Stimulated activated naive B cell treated with anti-CD40 and anti-IgM and Interleukin-4, amounts not matched to agents 10 μg/mL and 1 μg/mL and 100 μg/mL, for 72 hours (primary cell): Measurements from ENCODE around the gene SNRNP25.

Experiments
- ATAC-seq, 2 donors: fragments of 150-1000 bp; cut with Tn5 transposase; replicated peaks; 2 replicates each; pipeline ENCODE4 v1.10.0; 2021; ENCODE audit warnings: moderate library complexity in 1 of 2
- DNase-seq: peaks from one replicate; pipeline ENCODE4 v3.0.0; 2021
- H3K27ac Mint-ChIP-seq: one replicate; pipeline ENCODE4 v1.8.0; 2022; ENCODE audit warnings: mild to moderate bottlenecking, mixed read lengths
- H3K27me3 Mint-ChIP-seq, 2 donors: one replicate each; pipeline ENCODE4 v1.8.0; 2022; ENCODE audit warnings: mixed read lengths in 2 of 2
- H3K36me3 Mint-ChIP-seq, 2 donors: one replicate each; pipeline ENCODE4 v1.8.0; 2022; ENCODE audit warnings: mixed read lengths in 2 of 2, mild to moderate bottlenecking in 1 of 2
- H3K4me1 Mint-ChIP-seq, 2 donors: one replicate each; pipeline ENCODE4 v1.8.0; 2022; ENCODE audit warnings: mixed read lengths in 2 of 2, mild to moderate bottlenecking in 1 of 2
- H3K4me3 Mint-ChIP-seq, 2 donors: one replicate each; pipeline ENCODE4 v1.8.0; 2022; ENCODE audit warnings: mild to moderate bottlenecking in 2 of 2, mixed read lengths in 2 of 2, moderate library complexity in 1 of 2
- H3K9me3 Mint-ChIP-seq, 2 donors: one replicate each; pipeline ENCODE4 v1.8.0; 2022; ENCODE audit warnings: mixed read lengths in 2 of 2, mild to moderate bottlenecking in 1 of 2

SNRNP25 gene

DNA sequence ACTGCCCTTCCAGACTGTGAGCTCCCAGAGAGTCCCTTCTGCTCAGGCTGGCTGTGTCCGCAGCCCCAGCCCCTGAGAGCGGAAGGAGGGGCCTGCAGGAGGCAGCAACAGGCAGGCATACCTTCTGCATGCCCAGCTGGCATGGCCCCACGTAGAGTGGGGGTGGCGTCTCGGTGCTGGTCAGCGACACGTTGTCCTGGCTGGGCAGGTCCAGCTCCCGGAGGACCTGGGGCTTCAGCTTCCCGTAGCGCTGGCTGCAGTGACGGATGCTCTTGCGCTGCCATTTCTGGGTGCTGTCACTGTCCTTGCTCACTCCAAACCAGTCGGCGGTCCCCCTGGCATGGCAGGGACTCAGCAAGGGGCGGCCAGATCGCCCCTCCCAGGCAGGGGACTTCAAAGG is 9.8 kb downstream of the SNRNP25 start:
- Mint-ChIP-seq H3K36me3 (peaks cover 4 to 5% of the 10 kb centered on the region in 2 donors), H3K9me3 (no peaks in the 10 kb centered on the region)

DNA sequence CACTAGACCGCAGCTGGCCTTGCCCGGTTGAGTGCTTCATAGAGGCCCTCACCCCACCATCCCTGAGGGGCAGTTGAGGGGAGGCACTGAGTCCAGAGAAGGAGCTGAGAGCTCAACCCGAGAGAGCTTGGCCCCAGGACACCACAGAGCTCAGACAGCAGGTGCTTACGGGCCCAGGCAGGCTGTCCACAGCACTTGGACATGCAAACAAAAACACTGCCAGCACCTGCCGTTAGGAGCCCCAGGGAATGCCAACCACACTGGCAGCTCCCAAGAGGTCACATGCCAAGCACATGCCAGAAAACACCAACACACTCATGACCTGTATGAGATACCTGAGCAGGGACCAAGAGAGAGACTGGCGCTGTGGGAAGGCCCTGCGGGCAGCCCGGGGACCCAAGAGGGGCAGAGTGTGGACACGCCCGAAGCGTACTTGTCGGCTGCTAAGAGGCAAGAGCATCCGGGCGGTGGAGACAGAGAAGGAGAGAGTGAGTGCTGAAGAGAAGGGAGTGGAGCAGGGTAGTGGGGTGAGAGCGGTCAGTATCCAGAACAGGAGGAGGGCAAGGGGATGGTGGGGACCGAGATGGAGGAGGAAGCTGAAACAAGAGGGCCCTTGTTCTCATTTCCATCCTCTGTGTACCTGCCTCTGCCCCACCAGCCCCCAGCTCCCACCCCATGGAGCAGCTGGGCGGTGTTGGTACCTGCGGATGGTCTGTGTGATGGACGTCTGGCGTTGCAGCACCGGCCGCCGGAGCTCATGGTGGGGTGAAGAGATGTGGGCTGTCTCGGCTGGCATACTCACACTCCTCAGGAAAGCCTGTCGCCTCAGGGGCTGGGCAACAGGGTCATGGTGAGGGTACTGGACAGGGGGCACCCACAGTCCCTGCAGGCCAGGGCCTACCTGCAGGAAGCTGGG is 10.6 kb downstream of the SNRNP25 start:
- DNase-seq (no peak), ATAC-seq (no peak)
- Mint-ChIP-seq H3K36me3 (no peaks in the 10 kb centered on the region), H3K27ac (peak overlapping the region; percentile 68), H3K9me3 (no peaks in the 10 kb centered on the region), H3K27me3 (peaks cover 6 to 11% of the 10 kb centered on the region in 2 donors), H3K4me3 (no peak overlapping the region), H3K4me1 (peaks cover 10 to 15% of the 10 kb centered on the region in 2 donors)

More for the DNA sequence above, 9.8 kb downstream of the SNRNP25 start:
- peaks cover 6 to 9% of the 10 kb centered on the region in 2 donors for H3K27me3 Mint-ChIP-seq
- no peak overlapping the region for H3K27ac Mint-ChIP-seq
- H3K4me1 Mint-ChIP-seq: peaks cover 10 to 19% of the 10 kb centered on the region in 2 donors
- no peak overlapping the region for H3K4me3 Mint-ChIP-seq
- no peak for ATAC-seq
- DNase-seq: no peak

DNA sequence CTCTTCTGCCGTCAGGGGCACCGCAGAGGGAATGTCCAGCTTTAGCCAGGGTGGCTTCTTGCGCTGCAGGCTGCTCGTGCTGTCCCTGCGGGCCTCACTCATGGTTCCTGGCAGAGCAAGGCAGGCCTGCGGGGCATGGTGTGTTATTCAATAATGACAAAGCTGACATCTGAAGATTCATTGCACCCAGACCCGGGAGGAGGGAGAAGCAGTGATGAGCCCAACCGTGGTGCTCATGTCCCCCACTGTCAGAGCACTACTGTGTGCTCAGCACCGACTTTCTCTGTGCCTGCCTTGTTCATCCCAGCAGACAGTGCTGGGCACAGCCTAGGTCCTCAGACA is 11.3 kb downstream of the SNRNP25 start:
- peaks cover 10 to 15% of the 10 kb centered on the region in 2 donors for H3K4me1 Mint-ChIP-seq
- no peak overlapping the region for H3K4me3 Mint-ChIP-seq

DNA sequence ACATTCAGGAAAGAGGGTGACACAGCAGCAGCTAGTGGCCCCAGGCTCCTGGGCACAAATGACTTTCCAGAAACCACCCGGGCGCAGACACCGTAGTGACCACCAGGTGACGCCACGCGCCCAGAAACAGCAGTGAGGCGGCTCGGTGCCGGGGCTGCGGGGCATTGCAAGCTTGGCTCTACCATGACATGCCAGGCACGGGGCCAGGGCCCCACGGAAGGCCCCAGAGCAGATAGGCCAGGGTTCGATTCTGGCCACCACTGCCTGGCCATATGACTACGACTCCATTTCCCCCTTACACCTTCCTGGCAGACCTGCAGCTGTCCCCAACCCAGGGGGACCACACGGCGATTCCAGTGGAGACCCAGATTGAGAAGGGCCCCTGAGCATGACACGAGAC is 12.1 kb downstream of the SNRNP25 start:
- Mint-ChIP-seq H3K4me3 (no peak overlapping the region), H3K36me3 (no peaks in the 10 kb centered on the region), H3K4me1 (peaks cover 10 to 15% of the 10 kb centered on the region in 2 donors), H3K27ac (peak overlapping the region; percentile 66), H3K9me3 (no peaks in the 10 kb centered on the region), H3K27me3 (peaks cover 16 to 24% of the 10 kb centered on the region in 2 donors)
- DNase-seq: peak; percentile 76
- ATAC-seq: peak; percentile 94 to 96

More for the DNA sequence above, 11.3 kb downstream of the SNRNP25 start:
- Mint-ChIP-seq H3K27ac (no peak overlapping the region), H3K9me3 (no peaks in the 10 kb centered on the region), H3K27me3 (peaks cover 7 to 18% of the 10 kb centered on the region in 2 donors), H3K36me3 (no peaks in the 10 kb centered on the region)
- DNase-seq (no peak), ATAC-seq (no peak)

DNA sequence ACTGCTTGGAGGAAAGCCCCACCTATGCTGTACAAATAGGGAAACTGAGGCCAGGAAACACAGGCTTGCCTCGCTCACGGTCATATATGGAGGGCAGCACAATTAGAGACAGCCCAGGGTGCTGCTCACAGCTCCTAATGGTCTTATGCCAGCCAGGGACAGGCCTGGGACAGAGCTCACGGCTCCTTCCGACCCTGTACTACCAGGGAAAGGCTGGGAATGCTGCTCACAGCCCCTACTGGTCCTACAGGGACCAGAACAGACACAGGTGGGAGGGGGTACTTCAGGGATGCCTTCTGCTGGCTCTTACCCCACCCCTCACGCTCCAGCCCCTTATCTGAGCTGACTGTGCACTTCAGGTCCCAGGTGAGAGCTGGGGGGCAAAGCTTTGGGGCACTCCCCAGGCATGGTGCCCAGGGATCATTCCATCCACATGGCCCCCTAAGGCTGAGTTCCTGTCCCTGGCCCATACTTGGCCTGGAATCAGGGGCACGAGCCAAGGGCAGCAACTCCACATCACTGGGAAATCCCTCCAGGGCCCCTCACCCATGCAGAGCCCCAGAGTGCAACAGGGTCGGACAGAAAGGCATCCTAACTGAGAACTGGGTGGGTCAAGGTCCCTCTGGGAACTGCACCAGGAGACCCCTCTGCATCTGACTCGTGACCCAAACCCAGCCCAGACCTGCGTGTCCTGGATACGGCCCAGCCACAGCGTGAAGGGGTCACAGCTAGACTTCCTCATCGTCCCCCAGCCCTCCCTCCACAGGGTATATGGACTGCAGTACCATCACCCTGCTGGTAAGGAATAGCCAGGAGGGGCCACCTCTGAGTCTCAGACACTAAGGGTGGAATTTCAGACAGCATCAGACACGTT is 12.9 kb downstream of the SNRNP25 start:
- Mint-ChIP-seq H3K9me3 (no peaks in the 10 kb centered on the region), H3K36me3 (no peaks in the 10 kb centered on the region), H3K4me3 (no peak overlapping the region), H3K27me3 (peaks cover 19 to 26% of the 10 kb centered on the region in 2 donors), H3K4me1 (peaks cover 10 to 15% of the 10 kb centered on the region in 2 donors), H3K27ac (no peak overlapping the region)
- DNase-seq (no peak), ATAC-seq (no peak)

DNA sequence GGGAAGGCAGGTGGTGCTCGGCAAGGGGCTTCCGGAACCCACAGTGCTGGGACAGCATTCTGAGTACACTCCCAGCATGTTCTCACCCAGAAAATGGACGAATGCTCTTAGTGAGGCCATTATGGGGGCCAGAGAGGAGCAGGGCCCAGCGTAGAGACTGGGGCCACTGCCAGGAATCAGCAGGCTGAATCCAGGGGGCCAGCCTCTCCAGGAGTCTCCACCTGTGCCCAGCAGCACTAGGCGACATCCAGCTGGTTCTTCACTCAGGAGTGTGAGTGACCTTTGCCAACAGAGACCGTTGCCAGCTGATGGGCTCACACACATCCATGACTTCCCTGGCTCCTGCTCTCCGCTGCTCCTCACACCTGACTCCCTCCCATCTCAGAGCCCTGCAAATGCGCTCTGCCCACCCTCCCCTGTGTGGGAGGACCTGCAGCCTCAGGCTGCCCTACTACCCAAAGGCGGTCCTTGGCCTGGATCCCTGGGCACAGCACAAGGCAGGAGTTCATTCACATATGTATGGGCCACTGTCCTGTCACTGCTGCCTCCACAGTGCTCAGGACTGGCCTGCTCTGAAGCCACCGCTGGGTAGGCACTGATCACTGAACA is 13.7 kb downstream of the SNRNP25 start:
- ATAC-seq: no peak
- no peaks in the 10 kb centered on the region for H3K36me3 Mint-ChIP-seq
- H3K27ac Mint-ChIP-seq: no peak overlapping the region
- H3K4me1 Mint-ChIP-seq: peaks cover 10 to 15% of the 10 kb centered on the region in 2 donors
- no peaks in the 10 kb centered on the region for H3K9me3 Mint-ChIP-seq
- peaks cover 19 to 26% of the 10 kb centered on the region in 2 donors for H3K27me3 Mint-ChIP-seq
- no peak overlapping the region for H3K4me3 Mint-ChIP-seq
- no peak for DNase-seq

DNA sequence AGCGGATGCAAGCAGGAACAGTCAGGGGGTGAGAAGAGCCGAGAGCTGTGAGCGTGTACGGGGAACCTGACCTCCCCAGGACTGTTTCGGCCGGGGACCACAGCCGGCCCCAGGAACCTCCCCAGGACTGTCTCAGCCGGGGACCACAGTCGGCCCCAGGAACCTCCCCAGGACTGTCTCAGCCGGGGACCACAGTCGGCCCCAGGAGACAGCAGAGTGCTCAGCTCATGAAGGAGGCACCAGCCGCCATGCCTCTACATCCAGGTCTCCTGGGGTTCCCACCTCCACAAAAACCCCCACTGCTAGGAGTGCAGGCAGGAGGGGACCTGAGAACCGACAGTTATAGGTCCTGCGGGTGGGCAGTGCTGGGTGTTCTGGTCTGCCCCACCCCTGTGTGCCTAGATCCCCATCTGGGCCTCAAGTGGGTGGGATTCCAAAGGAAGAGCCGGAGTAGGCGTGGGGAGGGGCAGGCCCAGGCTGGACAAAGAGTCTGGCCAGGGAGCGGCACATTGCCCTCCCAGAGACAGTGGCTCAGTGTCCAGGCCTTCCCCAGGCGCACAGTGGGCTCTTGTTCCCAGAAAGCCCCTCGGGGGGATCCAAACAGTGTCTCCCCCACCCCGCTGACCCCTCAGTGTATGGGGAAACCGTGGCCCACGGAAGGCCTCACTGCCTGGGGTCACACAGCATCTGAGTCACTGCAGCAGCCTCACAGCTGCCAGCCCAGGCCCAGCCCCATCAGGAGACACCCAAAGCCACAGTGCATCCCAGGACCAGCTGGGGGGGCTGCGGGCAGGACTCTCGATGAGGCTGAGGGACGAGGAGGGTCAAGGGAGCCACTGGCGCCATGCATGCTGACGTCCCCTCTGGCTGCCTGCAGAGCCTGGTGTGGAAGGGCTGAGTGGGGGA is 14.5 kb downstream of the SNRNP25 start:
- Mint-ChIP-seq H3K36me3 (no peaks in the 10 kb centered on the region), H3K27me3 (peaks cover 25 to 31% of the 10 kb centered on the region in 2 donors), H3K4me1 (peaks cover 14 to 15% of the 10 kb centered on the region in 2 donors), H3K4me3 (no peak overlapping the region), H3K9me3 (no peaks in the 10 kb centered on the region), H3K27ac (no peak overlapping the region)
- no peak for ATAC-seq
- no peak for DNase-seq

DNA sequence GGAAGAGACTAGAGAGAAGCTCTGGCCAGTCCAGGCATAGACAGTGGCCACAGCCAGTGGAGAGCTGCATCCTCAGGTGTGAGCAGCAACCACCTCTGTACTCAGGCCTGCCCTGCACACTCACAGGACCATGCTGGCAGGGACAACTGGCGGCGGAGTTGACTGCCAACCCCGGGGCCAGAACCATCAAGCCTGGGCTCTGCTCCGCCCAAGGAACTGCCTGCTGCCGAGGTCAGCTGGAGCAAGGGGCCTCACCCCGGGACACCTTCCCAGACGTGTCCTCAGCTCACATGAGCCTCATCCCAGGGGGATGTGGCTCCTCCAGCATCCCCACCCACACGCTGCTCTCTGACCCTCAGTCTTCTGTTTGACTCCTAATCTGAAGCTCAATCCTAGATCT is 15.6 kb downstream of the SNRNP25 start:
- Mint-ChIP-seq H3K4me1 (peaks cover 14 to 15% of the 10 kb centered on the region in 2 donors), H3K4me3 (no peak overlapping the region), H3K36me3 (no peaks in the 10 kb centered on the region), H3K9me3 (no peaks in the 10 kb centered on the region), H3K27ac (no peak overlapping the region), H3K27me3 (peaks cover 34 to 37% of the 10 kb centered on the region in 2 donors)
- no peak for DNase-seq
- ATAC-seq: no peak

DNA sequence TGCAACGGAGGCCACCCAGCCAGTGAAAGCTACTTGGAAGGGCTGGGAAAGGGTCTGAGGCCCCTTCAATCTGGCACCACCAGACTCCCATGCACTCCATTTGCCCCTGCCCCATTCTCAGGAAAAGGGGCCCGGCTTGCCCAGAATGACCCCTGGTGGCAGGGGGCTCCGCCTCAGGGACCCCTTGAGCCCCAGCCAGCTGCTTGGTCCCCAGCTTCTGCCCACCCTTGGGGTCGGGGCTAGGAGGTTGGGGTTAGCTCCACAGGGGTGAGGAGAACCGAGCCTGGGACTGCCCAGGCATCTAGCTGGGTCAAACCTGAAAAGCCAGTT is 17.5 kb downstream of the SNRNP25 start:
- Mint-ChIP-seq H3K4me3 (peak overlapping the region in 1 of 2 donors; percentile 62), H3K27ac (no peak overlapping the region), H3K4me1 (peaks cover 6 to 11% of the 10 kb centered on the region in 2 donors), H3K36me3 (no peaks in the 10 kb centered on the region), H3K9me3 (no peaks in the 10 kb centered on the region), H3K27me3 (peaks cover 44 to 45% of the 10 kb centered on the region in 2 donors)
- ATAC-seq (no peak), DNase-seq (no peak)

DNA sequence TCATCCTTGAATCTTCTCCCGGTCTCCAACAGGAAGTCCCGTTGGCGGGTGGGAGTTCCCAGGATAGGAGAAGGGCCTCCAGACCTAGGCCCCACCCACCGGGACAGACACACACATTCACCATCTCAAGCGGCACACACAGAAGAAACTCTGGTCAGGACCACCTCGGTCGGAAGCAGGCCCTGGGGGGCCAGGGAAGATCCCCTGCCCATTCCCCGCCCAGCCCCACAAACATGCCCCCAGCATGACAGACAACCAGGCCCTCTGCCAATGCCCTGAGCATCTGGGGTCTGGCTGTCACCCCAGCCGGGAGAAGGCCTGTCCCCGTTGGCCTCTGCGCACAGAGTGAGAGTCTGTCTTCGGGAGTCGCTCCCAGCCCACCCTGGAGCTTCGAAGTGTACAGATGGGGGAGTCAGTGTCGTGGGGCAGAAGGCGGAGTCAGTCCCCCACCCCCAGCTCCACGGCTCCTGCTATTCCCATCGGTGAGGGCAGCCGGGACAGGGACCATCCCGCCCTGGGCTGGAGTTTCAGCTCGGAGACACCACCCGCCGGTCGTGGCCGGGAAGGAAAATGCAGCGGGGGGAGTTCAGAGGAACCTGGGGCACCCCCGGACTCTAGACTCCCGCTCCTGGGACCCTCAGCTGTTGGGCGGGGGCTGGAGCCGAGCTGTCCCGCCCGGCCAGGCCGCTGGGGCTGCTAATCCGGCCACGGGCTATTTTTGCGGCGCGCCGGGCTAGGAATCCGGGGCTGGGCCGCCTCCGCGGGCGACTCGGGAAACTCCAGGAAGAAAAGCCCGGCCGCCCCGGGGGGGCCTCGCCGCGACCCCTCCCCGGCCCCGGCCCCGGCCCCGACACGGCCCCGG is 18.1 kb downstream of the SNRNP25 start:
- no peak for ATAC-seq
- Mint-ChIP-seq H3K27ac (no peak overlapping the region), H3K27me3 (peaks cover 44 to 45% of the 10 kb centered on the region in 2 donors), H3K9me3 (no peaks in the 10 kb centered on the region), H3K4me3 (peak overlapping the region; percentile 62 to 72), H3K36me3 (no peaks in the 10 kb centered on the region), H3K4me1 (peaks cover 11 to 15% of the 10 kb centered on the region in 2 donors)
- DNase-seq: no peak

DNA sequence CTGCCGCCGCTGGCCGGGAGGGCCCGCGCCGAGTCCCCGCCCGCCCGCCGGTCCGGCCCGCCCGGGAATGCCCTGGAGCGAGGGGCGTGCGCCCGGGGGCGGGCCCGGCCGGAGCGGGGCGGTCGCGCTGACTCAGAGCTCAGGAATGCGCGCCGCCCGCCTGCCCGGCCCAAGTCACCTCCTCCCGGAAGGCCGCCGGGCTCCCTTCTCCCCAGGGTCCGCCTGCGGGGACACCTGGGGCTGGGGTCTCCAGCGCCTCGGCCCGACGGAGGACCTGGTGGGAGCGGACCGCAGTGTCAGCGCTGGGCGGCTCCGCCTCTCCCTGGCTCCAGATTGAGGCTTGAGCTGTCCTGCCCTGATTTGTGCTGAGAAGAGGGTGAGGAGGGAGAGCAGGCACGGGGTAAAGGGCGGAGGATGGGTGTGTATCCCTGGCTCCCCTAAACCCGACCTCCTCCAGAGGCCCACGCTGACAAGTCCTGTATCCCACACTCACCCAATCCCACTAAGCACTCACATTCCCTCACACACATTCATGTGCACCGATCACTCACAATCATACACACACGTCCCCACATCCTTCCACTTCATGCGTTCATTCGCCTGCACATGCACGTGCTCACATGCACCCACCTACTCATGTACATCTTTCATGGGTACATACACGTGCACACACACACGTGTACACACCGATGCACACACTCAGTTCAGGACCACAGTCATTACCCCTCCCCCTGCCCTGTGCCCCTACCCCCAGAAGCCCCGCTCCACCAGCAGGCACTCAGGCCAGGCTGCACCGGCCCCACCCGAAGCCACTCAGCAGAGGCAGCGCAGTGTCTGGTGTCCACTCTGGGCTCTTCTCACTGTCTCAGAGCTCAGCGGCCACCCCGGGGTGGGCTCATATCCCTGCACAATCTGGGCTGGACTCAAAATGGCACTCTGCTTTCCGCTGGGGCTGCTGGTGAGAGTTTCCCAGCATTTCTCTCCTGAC is 19.2 kb downstream of the SNRNP25 start, which contains the start of gene RHBDF1:
Gene RHBDF1 (minus strand): TSS at position 71 of the 988 bp plus-strand sequence. CDS start 7,616 bp downstream, outside the sequence.
- H3K27me3 Mint-ChIP-seq: peaks cover 40 to 42% of the 10 kb centered on the region in 2 donors
- ATAC-seq (peak; percentile 33 to 40), DNase-seq (no peak)
- peaks cover 18 to 19% of the 10 kb centered on the region in 2 donors for H3K4me1 Mint-ChIP-seq
- peak within 1 kb of the TSS; percentile 70 to 72 for H3K4me3 Mint-ChIP-seq
- no peaks in the 10 kb centered on the region for H3K36me3 Mint-ChIP-seq
- peak within 1 kb of the TSS; percentile 21 for H3K27ac Mint-ChIP-seq
- no peaks in the 10 kb centered on the region for H3K9me3 Mint-ChIP-seq
